Measurements from ENCODE around the gene RNF126.

Gene RNF126

GRCh38 chr19:662207-662961 lies 630 bp downstream of the RNF126 start:
- DNase-seq, result peak; percentile 78

- DNase-seq, result peak; percentile 69
Measured at GRCh38 chr19:661427-662196, 1.4 kb downstream of the RNF126 start.

GRCh38 chr19:660793-661426 lies 2.1 kb downstream of the RNF126 start:
- no peak for DNase-seq

GRCh38 chr19:658916-659839 lies 3.8 kb downstream of the RNF126 start:
- DNase-seq, result peak; percentile 53

GRCh38 chr19:658059-658839 lies 4.8 kb downstream of the RNF126 start:
- no peak for DNase-seq

GRCh38 chr19:657611-658010 lies 5.4 kb downstream of the RNF126 start:
- DNase-seq, result no peak

GRCh38 chr19:656751-657559 lies 6.1 kb downstream of the RNF126 start:
- DNase-seq, result no peak

- no peak for DNase-seq
Measured at GRCh38 chr19:655691-656090, 7.3 kb downstream of the RNF126 start.

- no peak for DNase-seq
Measured at GRCh38 chr19:653425-653824, 9.6 kb downstream of the RNF126 start.

- DNase-seq, result no peak
Measured at GRCh38 chr19:652467-653389, 10.3 kb downstream of the RNF126 start.

- DNase-seq, result no peak
Measured at GRCh38 chr19:651991-652390, 11.0 kb downstream of the RNF126 start.

- DNase-seq, result no peak
Measured at GRCh38 chr19:651114-651818, 11.7 kb downstream of the RNF126 start.

- DNase-seq, result no peak
Measured at GRCh38 chr19:650121-650520, 12.9 kb downstream of the RNF126 start.

GRCh38 chr19:648904-649801 lies 13.9 kb downstream of the RNF126 start:
- no peak for DNase-seq

- no peak for DNase-seq
Measured at GRCh38 chr19:648305-648704, 14.7 kb downstream of the RNF126 start.

GRCh38 chr19:647566-648284 lies 15.3 kb downstream of the RNF126 start:
- DNase-seq, result no peak
